Left lung (tissue), 10 donors: ENCODE measurements around the gene ZC3H12C. TPM values are rescaled to one million over a fixed set of nuclear protein-coding genes. Genes with fewer than 3 reads are reported as not detected.

Experiments
- ATAC-seq: fragments of 200-7000 bp; cut with Tn5 transposase; one replicate; pipeline ENCODE4 v1.9.1; 2020; ENCODE audit warnings: moderate library complexity
- DNase-seq, 4 donors: peaks; one replicate each; pipeline ENCODE4 v3.0.0-alpha.2; 2013 to 2020
- H3K27ac ChIP-seq, 2 donors: fragments of 200-600 bp; sonication (generic) in 1 of 2; one replicate each; pipeline versions ENCODE4 v1.5.0 to v1.8.0; 2020 to 2021
- H3K27me3 ChIP-seq, 2 donors: fragments of 200-600 bp; sonication (generic) in 1 of 2; one replicate each; pipeline versions ENCODE4 v1.5.0 to v1.8.0; 2020 to 2021
- H3K36me3 ChIP-seq, 2 donors: fragments of 200-600 bp; sonication (generic) in 1 of 2; one replicate each; pipeline versions ENCODE4 v1.5.0 to v1.8.0; 2020 to 2021
- H3K4me1 ChIP-seq, 2 donors: fragments of 200-600 bp; one replicate each; pipeline ENCODE4 v1.8.0; 2021
- H3K4me3 ChIP-seq, 2 donors: fragments of 200-600 bp; sonication (generic) in 1 of 2; one replicate each; pipeline versions ENCODE4 v1.5.0 to v1.8.0; 2020 to 2021; ENCODE audit warnings: mild to moderate bottlenecking in 1 of 2
- H3K9me3 ChIP-seq, 2 donors: fragments of 200-600 bp; sonication (generic) in 1 of 2; one replicate each; pipeline versions ENCODE4 v1.5.0 to v1.8.0; 2020 to 2021
- CTCF ChIP-seq, 2 donors: fragments of 200-600 bp; sonication (generic) in 1 of 2; IDR thresholded peaks; one replicate each; pipeline versions ENCODE4 v1.5.0 to v1.8.0; 2021; ENCODE audit warnings: antibody characterized with exemption in 2 of 2
- intact Hi-C, 2 donors: fragments of 100-400 bp; cut with DNase I; formaldehyde crosslinking; loops; one replicate each; pipeline versions ENCODE4 v1.11.2 to v1.14.2; 2022
- polyA plus RNA-seq, 6 donors: library from polyadenylated mRNA; unstranded; fragments of 120-200 nt; gene quantifications; one replicate each; pipeline ENCODE4 v1.2.1, GENCODE V29; 2013; ENCODE audit not compliant: insufficient read length in 6 of 6
- total RNA-seq, 2 donors: library from RNA; stranded (reverse); fragmentation: NEBNext Ultra II Directional; extraction: Animal tissue kit (Norgen Biotek cat#: 25700); gene quantifications; one replicate each; pipeline ENCODE4 v1.2.1, GENCODE V29; 2021
- donor health status: DM: no; HTN: yes; CAD: no.
- donor health status: DM: no; HTN: no; CAD: no.

Gene ZC3H12C
- total and polyA plus RNA-seq, 8 donors, result 7.4 to 16.2 (median 9.2) TPM

- ATAC-seq (no peak), DNase-seq (no peak)
- Histone ChIP-seq H3K4me3 (no peak overlapping the region), H3K27me3 (no peaks in the 10 kb centered on the region), H3K4me1 (peaks cover 0 to 12% of the 10 kb centered on the region in 2 donors), H3K27ac (no peak overlapping the region), H3K9me3 (no peaks in the 10 kb centered on the region), H3K36me3 (no peaks in the 10 kb centered on the region)
- intact Hi-C loops, result no loop called here
- TF ChIP-seq CTCF (IDR thresholded peaks at IDR 0.05), result no peak
Measured at GRCh38 chr11:110081462-110082376, 11.5 kb upstream of the ZC3H12C start.

GRCh38 chr11:110082899-110083298 lies 10.3 kb upstream of the ZC3H12C start:
- peaks cover 0 to 22% of the 10 kb centered on the region in 2 donors for H3K4me1 ChIP-seq
- ATAC-seq, result no peak
- no peak overlapping the region for H3K4me3 ChIP-seq
- no peaks in the 10 kb centered on the region for H3K9me3 ChIP-seq
- DNase-seq, result no peak
- TF ChIP-seq CTCF (IDR thresholded peaks at IDR 0.05), result no peak
- no peaks in the 10 kb centered on the region for H3K36me3 ChIP-seq
- H3K27ac ChIP-seq, result no peak overlapping the region
- no peaks in the 10 kb centered on the region for H3K27me3 ChIP-seq
- intact Hi-C loops, result no loop called here

GRCh38 chr11:110085255-110085838 lies 7.8 kb upstream of the ZC3H12C start:
- intact Hi-C loops, result no loop called here
- H3K9me3 ChIP-seq, result no peaks in the 10 kb centered on the region
- TF ChIP-seq CTCF (IDR thresholded peaks at IDR 0.05), result no peak
- no peak overlapping the region for H3K4me3 ChIP-seq
- no peak overlapping the region for H3K27ac ChIP-seq
- ATAC-seq (no peak), DNase-seq (no peak)
- H3K27me3 ChIP-seq, result no peaks in the 10 kb centered on the region
- H3K4me1 ChIP-seq, result peaks cover 0 to 29% of the 10 kb centered on the region in 2 donors
- no peaks in the 10 kb centered on the region for H3K36me3 ChIP-seq

GRCh38 chr11:110086892-110087309 lies 6.3 kb upstream of the ZC3H12C start:
- H3K27ac ChIP-seq, result peak overlapping the region in 1 of 2 donors; percentile 38
- DNase-seq, result peak in 1 of 4 donors; percentile 47

More at GRCh38 chr11:110086892-110087309, 6.3 kb upstream of the ZC3H12C start:
- Histone ChIP-seq H3K4me1 (peaks cover 0 to 33% of the 10 kb centered on the region in 2 donors), H3K27me3 (no peaks in the 10 kb centered on the region), H3K36me3 (no peaks in the 10 kb centered on the region), H3K9me3 (no peaks in the 10 kb centered on the region), H3K4me3 (no peak overlapping the region)
- intact Hi-C loops, result no loop called here
- ATAC-seq, result peak; percentile 57
- TF ChIP-seq CTCF (IDR thresholded peaks at IDR 0.05), result no peak
